HepG2 (cell line): ENCODE results near the gene RECQL5. TPM values are rescaled to one million over a fixed set of nuclear protein-coding genes. Genes with fewer than 3 reads are reported as not detected.

Source experiments
- ARNT ChIP-seq: fragments of 450-650 bp; IDR thresholded peaks from 2 replicates; pipeline ENCODE4 v1.6.1; 2017
- ATM ChIP-seq: fragments of 450-650 bp; IDR thresholded peaks from 2 replicates; pipeline ENCODE4 v1.7.1; 2017; ENCODE audit warnings: mild to moderate bottlenecking, borderline replicate concordance
- CBX1 ChIP-seq: IDR thresholded peaks from one replicate; pipeline ENCODE4 v1.6.1; 2016; ENCODE audit warnings: antibody characterized with exemption, low read depth
- CENPX ChIP-seq: sonication (generic); formaldehyde crosslinking; IDR thresholded peaks from 2 replicates; pipeline ENCODE4 v1.9.0; 2021; ENCODE audit warnings: mild to moderate bottlenecking, missing genetic modification reagents, moderate library complexity
- CHCHD3 ChIP-seq: sonication (generic); formaldehyde crosslinking; IDR thresholded peaks from 2 replicates; pipeline ENCODE4 v1.8.0; 2022; ENCODE audit warnings: mild to moderate bottlenecking, missing genetic modification reagents, moderate library complexity
- ELF4 ChIP-seq: sonication (generic); formaldehyde crosslinking; IDR thresholded peaks from 2 replicates; pipeline ENCODE4 v1.5.0; 2020; ENCODE audit warnings: missing genetic modification reagents, mild to moderate bottlenecking, moderate library complexity, borderline replicate concordance
- FIP1L1 ChIP-seq: fragments of 200-400 bp; formaldehyde crosslinking; IDR thresholded peaks from 2 replicates; pipeline ENCODE4 v1.6.1; 2018; ENCODE audit warnings: low read depth, mild to moderate bottlenecking, low read length, moderate library complexity, borderline replicate concordance; ENCODE audit not compliant: insufficient read depth
- FOSL1 ChIP-seq: sonication (generic); formaldehyde crosslinking; IDR thresholded peaks from 2 replicates; pipeline ENCODE4 v1.9.0; 2021; ENCODE audit warnings: missing genetic modification reagents, borderline replicate concordance
- HES4 ChIP-seq: sonication (generic); formaldehyde crosslinking; IDR thresholded peaks from 2 replicates; pipeline ENCODE4 v1.9.0; 2021; ENCODE audit warnings: mild to moderate bottlenecking, missing genetic modification reagents, borderline replicate concordance
- HNRNPLL ChIP-seq: fragments of 200-400 bp; formaldehyde crosslinking; IDR thresholded peaks from 2 replicates; pipeline ENCODE4 v1.6.1; 2017; ENCODE audit warnings: mild to moderate bottlenecking, low read depth, low read length; ENCODE audit not compliant: poor library complexity, severe bottlenecking
- MYNN ChIP-seq: sonication (generic); formaldehyde crosslinking; IDR thresholded peaks from 2 replicates; pipeline ENCODE4 v1.4.0; 2020; ENCODE audit warnings: mild to moderate bottlenecking, low read depth, missing genetic modification reagents
- NAIF1 ChIP-seq: sonication (generic); formaldehyde crosslinking; IDR thresholded peaks from 2 replicates; pipeline ENCODE4 v1.5.0; 2020; ENCODE audit warnings: mild to moderate bottlenecking, missing genetic modification reagents, borderline replicate concordance
- NR0B2 ChIP-seq: sonication (generic); formaldehyde crosslinking; IDR thresholded peaks from 2 replicates; pipeline ENCODE4 v1.4.0; 2020; ENCODE audit warnings: mild to moderate bottlenecking, missing genetic modification reagents
- PHF21A ChIP-seq: sonication (generic); formaldehyde crosslinking; IDR thresholded peaks from 2 replicates; pipeline ENCODE4 v1.5.0; 2020; ENCODE audit warnings: mild to moderate bottlenecking, missing genetic modification reagents
- REL ChIP-seq: sonication (generic); formaldehyde crosslinking; conservative IDR thresholded peaks from 2 replicates; pipeline ENCODE4 v1.8.0; 2022; ENCODE audit warnings: mild to moderate bottlenecking, missing genetic modification reagents, moderate library complexity
- TOE1 ChIP-seq: sonication (generic); formaldehyde crosslinking; IDR thresholded peaks from 2 replicates; pipeline ENCODE4 v1.4.0; 2020; ENCODE audit warnings: mild to moderate bottlenecking, missing genetic modification reagents
- XBP1 ChIP-seq: sonication (generic); formaldehyde crosslinking; IDR thresholded peaks from 2 replicates; pipeline ENCODE4 v1.5.0; 2020; ENCODE audit warnings: missing genetic modification reagents
- ZNF256 ChIP-seq: sonication (generic); formaldehyde crosslinking; conservative IDR thresholded peaks from 2 replicates; pipeline ENCODE4 v1.4.0; 2020; ENCODE audit warnings: missing genetic modification reagents
- ZNF543 ChIP-seq: sonication (generic); formaldehyde crosslinking; IDR thresholded peaks from 2 replicates; pipeline ENCODE4 v1.4.0; 2020; ENCODE audit warnings: mild to moderate bottlenecking, missing genetic modification reagents
- ZNF549 ChIP-seq: sonication (generic); formaldehyde crosslinking; IDR thresholded peaks from 2 replicates; pipeline ENCODE4 v1.5.0; 2020; ENCODE audit warnings: missing genetic modification reagents
- ZNF556 ChIP-seq: sonication (generic); formaldehyde crosslinking; IDR thresholded peaks from 2 replicates; pipeline ENCODE4 v1.4.0; 2020; ENCODE audit warnings: mild to moderate bottlenecking, missing genetic modification reagents, borderline replicate concordance
- ZNF768 ChIP-seq: sonication (generic); formaldehyde crosslinking; IDR thresholded peaks from 2 replicates; pipeline ENCODE4 v1.4.0; 2020; ENCODE audit warnings: missing genetic modification reagents
- ZNF782 ChIP-seq: sonication (generic); formaldehyde crosslinking; IDR thresholded peaks from 2 replicates; pipeline ENCODE4 v1.4.0; 2020; ENCODE audit warnings: missing genetic modification reagents, mild to moderate bottlenecking, borderline replicate concordance
- ZXDC ChIP-seq: sonication (generic); formaldehyde crosslinking; IDR thresholded peaks from 2 replicates; pipeline ENCODE4 v1.5.0; 2020; ENCODE audit warnings: mild to moderate bottlenecking, missing genetic modification reagents
- polyA plus RNA-seq, 8 experiments: library from polyadenylated mRNA; depleted of rRNA in 3 of 8; stranded (reverse) in 7 of 8; unstranded in 1 of 8; fragments of >200 nt; fragmentation: Illumina TruSeq in 4 of 8; extraction: Trizol in 4 of 8; gene quantifications; 2 replicates each; pipeline versions ENCODE4 v1.2.1 to v1.2.3, GENCODE V29; 2011 to 2016; ENCODE audit warnings: low read depth in 4 of 8, missing spikeins in 1 of 8, mixed read lengths in 1 of 8; ENCODE audit not compliant: insufficient read depth in 1 of 8
- total RNA-seq, 5 experiments: library from RNA; depleted of rRNA; stranded (reverse); fragments of >200 nt; fragmentation: Illumina TruSeq; extraction: Trizol; gene quantifications; 2 replicates each; pipeline ENCODE4 v1.2.3, GENCODE V29; 2016; ENCODE audit warnings: low read depth in 1 of 5
- TF ChIP-seq, protein P1 (sequence below): sonication (generic); formaldehyde crosslinking; IDR thresholded peaks from 2 replicates; pipeline ENCODE4 v1.4.0; 2020; ENCODE audit warnings: missing genetic modification reagents, borderline replicate concordance
- TF ChIP-seq, protein P2 (sequence below): sonication (generic); formaldehyde crosslinking; IDR thresholded peaks from 2 replicates; pipeline ENCODE4 v1.4.0; 2020; ENCODE audit warnings: mild to moderate bottlenecking, missing genetic modification reagents

RECQL5 gene
- total and polyA plus RNA-seq, 2 of the 13 experiments (the other 11 are each of a cell fraction or from before 2014, with no cell fraction given): 27.7 to 32.0 TPM

GRCh38 chr17:75666959-75667790 is at the start of gene RECQL5, which contains the start of gene SAP30BP (continued):
- TF ChIP-seq, protein P1, sequence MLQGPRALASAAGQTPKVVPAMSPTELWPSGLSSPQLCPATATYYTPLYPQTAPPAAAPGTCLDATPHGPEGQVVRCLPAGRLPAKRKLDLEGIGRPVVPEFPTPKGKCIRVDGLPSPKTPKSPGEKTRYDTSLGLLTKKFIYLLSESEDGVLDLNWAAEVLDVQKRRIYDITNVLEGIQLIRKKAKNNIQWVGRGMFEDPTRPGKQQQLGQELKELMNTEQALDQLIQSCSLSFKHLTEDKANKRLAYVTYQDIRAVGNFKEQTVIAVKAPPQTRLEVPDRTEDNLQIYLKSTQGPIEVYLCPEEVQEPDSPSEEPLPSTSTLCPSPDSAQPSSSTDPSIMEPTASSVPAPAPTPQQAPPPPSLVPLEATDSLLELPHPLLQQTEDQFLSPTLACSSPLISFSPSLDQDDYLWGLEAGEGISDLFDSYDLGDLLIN: no peak; the same call in 1 of the 2 replicates
- no peak for TF ChIP-seq CENPX
- peak; percentile 78 for TF ChIP-seq PHF21A
- no peak for TF ChIP-seq REL (CRISPR knock-in tag)
- peak; percentile 11; the same call in 1 of the 2 replicates for TF ChIP-seq FOSL1 (CRISPR knock-in tag)
- TF ChIP-seq ZNF549: no peak
- peak; percentile 59 for TF ChIP-seq HNRNPLL
- no peak; the same call in 1 of the 2 replicates for TF ChIP-seq HES4
- TF ChIP-seq NAIF1: peak; percentile 49; the same call in 1 of the 2 replicates
- TF ChIP-seq ATM: no peak
- TF ChIP-seq MYNN (CRISPR knock-in tag): no peak
- no peak for TF ChIP-seq ZNF782 (CRISPR knock-in tag)
- TF ChIP-seq ELF4 (CRISPR knock-in tag): peak; percentile 98
- peak; percentile 94; the same call in 1 of the 2 replicates for TF ChIP-seq ZNF556 (CRISPR knock-in tag)
- TF ChIP-seq ZNF543 (CRISPR knock-in tag): peak; percentile 42; the same call in 1 of the 2 replicates
- peak; percentile 58; the same call in 1 of the 2 replicates for TF ChIP-seq NR0B2 (CRISPR knock-in tag)
- no peak for TF ChIP-seq CHCHD3 (CRISPR knock-in tag)
- no peak for TF ChIP-seq ARNT
- TF ChIP-seq, protein P2, sequence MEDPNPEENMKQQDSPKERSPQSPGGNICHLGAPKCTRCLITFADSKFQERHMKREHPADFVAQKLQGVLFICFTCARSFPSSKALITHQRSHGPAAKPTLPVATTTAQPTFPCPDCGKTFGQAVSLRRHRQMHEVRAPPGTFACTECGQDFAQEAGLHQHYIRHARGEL (CRISPR knock-in tag): no peak
- TF ChIP-seq CBX1: no peak
- TF ChIP-seq XBP1 (CRISPR knock-in tag): no peak
- TF ChIP-seq TOE1 (CRISPR knock-in tag): no peak
- no peak for TF ChIP-seq ZXDC
- 0 out of 2 replicates have a peak, but pooled peaks have one; percentile 22 for TF ChIP-seq FIP1L1
- peak; percentile 62; the same call in 1 of the 2 replicates for TF ChIP-seq ZNF768 (CRISPR knock-in tag)
- TF ChIP-seq ZNF256 (CRISPR knock-in tag): no peak
